ENCODE data around the gene MIPEP.

GRCh38 chr13:23763318-23763717 is 125.9 kb downstream of the MIPEP start:
- TF ChIP-seq CTCF (IDR thresholded peaks at IDR 0.05) = no peak
- no peak for TF ChIP-seq POLR2AphosphoS5 (IDR thresholded peaks at IDR 0.05)
- TF ChIP-seq POLR2A (IDR thresholded peaks at IDR 0.05) = no peak
- TF ChIP-seq EP300 (IDR thresholded peaks at IDR 0.05; ENCODE audit: low read depth) = no peak

All from transverse colon (tissue), 4 donors.